ENCODE measurements around the gene PLSCR5. TPM values are rescaled to one million over a fixed set of nuclear protein-coding genes. Genes with fewer than 3 reads are reported as not detected.

Gene PLSCR5
- total RNA-seq, 3 donors from 2014 or later, result not detected

GRCh38 chr3:146585156-146585555 is 20.0 kb downstream of the PLSCR5 start:
- H3K4me3 ChIP-seq, result no peak overlapping the region
- H3K4me1 ChIP-seq (ENCODE audit: low read depth), result no peaks in the 10 kb centered on the region
- H3K36me3 ChIP-seq (ENCODE audit: low read depth), result no peaks in the 10 kb centered on the region
- H3K9me3 ChIP-seq, result peaks cover 5% of the 10 kb centered on the region
- no peak for TF ChIP-seq CTCF (IDR thresholded peaks at IDR 0.05)
- ATAC-seq (no peak), DNase-seq (no peak)
- intact Hi-C loops (cut with DNase I, micrococcal nuclease), result no loop called here

GRCh38 chr3:146581951-146582467 is 23.1 kb downstream of the PLSCR5 start:
- Histone ChIP-seq H3K4me1 (ENCODE audit: low read depth) (no peaks in the 10 kb centered on the region), H3K36me3 (ENCODE audit: low read depth) (no peaks in the 10 kb centered on the region), H3K4me3 (no peak overlapping the region), H3K9me3 (peaks cover 5% of the 10 kb centered on the region)
- DNase-seq, result no peak
- no peak for TF ChIP-seq CTCF (IDR thresholded peaks at IDR 0.05)
- ATAC-seq, result no peak
- intact Hi-C loops (cut with DNase I, micrococcal nuclease), result no loop called here

- Histone ChIP-seq H3K4me3 (no peak overlapping the region), H3K4me1 (ENCODE audit: low read depth) (no peaks in the 10 kb centered on the region), H3K9me3 (peaks cover 5% of the 10 kb centered on the region), H3K36me3 (ENCODE audit: low read depth) (no peaks in the 10 kb centered on the region)
- ATAC-seq (no peak), DNase-seq (no peak)
- TF ChIP-seq CTCF (IDR thresholded peaks at IDR 0.05), result no peak
- intact Hi-C loops (cut with DNase I, micrococcal nuclease), result no loop called here
Measured at GRCh38 chr3:146581080-146581601, 24.0 kb downstream of the PLSCR5 start.

- ATAC-seq (peak; percentile 66), DNase-seq (peak in 1 of 3 donors; percentile 72)
- intact Hi-C loops (cut with DNase I, micrococcal nuclease), result loop anchor here in 1 of 2 donors (10.0 kb wide), 1 partner anchor 363 kb away; no protein-coding TSS in a partner anchor
- Histone ChIP-seq H3K4me3 (no peak overlapping the region), H3K36me3 (ENCODE audit: low read depth) (no peaks in the 10 kb centered on the region), H3K9me3 (peaks cover 2% of the 10 kb centered on the region), H3K4me1 (ENCODE audit: low read depth) (no peaks in the 10 kb centered on the region)
- TF ChIP-seq CTCF (IDR thresholded peaks at IDR 0.05), result no peak
Measured at GRCh38 chr3:146577662-146578061, 27.5 kb downstream of the PLSCR5 start.

- DNase-seq (no peak), ATAC-seq (no peak)
- intact Hi-C loops (cut with DNase I, micrococcal nuclease), result loop anchor here in 1 of 2 donors (10.0 kb wide), 1 partner anchor 361 kb away; no protein-coding TSS in a partner anchor
- no peaks in the 10 kb centered on the region for H3K9me3 ChIP-seq
- TF ChIP-seq CTCF (IDR thresholded peaks at IDR 0.05), result no peak
- no peak overlapping the region for H3K4me3 ChIP-seq
- H3K4me1 ChIP-seq (ENCODE audit: low read depth), result no peaks in the 10 kb centered on the region
- no peaks in the 10 kb centered on the region for H3K36me3 ChIP-seq (ENCODE audit: low read depth)
Measured at GRCh38 chr3:146575636-146576035, 29.5 kb downstream of the PLSCR5 start.

Data from mucosa of descending colon (tissue), 3 donors.